PC-3 (cell line): ENCODE results near the gene ADAMTS19.

ENCODE experiments used
- CTCF ChIP-seq: fragments of 300-600 bp; sonication (generic); conservative IDR thresholded peaks from 2 replicates; pipeline ENCODE4 v1.5.1; 2017; ENCODE audit warnings: antibody characterized with exemption, low read depth, mild to moderate bottlenecking, low read length
- EZH2 ChIP-seq: fragments of 300-600 bp; sonication (generic); IDR thresholded peaks from one replicate; pipeline ENCODE4 v1.6.1; 2017; ENCODE audit warnings: antibody characterized with exemption, mild to moderate bottlenecking, low read length; ENCODE audit not compliant: unreplicated experiment

GRCh38 chr5:129541051-129541450, 81.0 kb downstream of the ADAMTS19 start:
- TF ChIP-seq EZH2 (no peak), CTCF (no peak)
